HG02588 (cell line): ENCODE results near the gene NFKBIE.

Source experiments
- ATAC-seq: cut with Tn5 transposase; IDR thresholded peaks from one replicate; pipeline ENCODE4 v1.9.1; 2021; ENCODE audit warnings: mild to moderate bottlenecking, moderate library complexity; ENCODE audit not compliant: unreplicated experiment

NFKBIE gene

GRCh38 chr6:44298055-44298803 is 32.9 kb upstream of the NFKBIE start:
- no peak for ATAC-seq

DNA sequence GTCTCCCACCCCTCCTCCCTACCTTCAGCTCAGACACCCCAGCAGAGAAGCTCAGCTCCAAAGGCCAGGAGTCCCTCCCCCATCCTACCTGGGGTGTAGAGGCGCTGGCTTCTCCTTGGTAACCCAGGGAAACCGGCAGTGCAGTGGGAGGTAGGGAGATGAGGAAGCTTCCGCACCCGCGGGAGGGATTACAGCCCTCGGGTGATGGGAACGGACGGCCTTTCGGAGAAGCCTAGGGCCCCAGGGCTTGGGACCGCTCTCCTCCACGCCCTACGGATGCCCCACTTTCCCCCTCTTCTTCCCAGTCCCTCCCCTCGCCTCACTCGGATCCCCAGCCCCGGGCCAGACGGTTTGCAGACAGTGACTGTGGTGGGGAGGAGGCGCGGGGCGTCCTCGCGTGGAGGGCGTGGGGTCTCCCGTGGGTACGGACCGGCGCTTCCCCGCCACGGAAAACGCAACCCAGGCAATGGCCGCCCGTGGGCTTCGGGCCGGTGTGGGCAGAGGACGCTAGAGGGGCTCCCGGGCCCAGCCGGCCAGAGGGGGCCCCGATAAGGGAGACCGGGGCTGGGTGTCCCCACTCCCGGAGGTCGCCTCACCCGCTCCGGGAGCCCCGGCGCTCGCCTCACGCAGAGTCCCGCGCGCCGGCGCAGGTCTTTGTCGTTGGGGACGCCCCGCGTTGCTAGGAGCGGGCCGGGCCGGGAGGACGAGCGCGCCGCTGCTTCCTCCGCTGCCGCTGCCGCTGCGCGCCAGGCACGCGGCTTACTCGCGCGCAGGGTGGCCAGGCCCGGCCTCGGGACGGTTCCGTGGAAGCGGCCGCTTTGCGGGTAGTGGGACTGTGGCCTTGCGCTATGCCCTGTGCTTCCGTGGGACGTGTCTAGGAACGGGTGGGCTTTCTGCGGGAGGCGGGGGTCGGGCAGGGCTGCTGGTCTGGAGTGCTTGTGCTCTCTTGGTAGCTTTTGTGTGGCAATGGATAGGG is 32.0 kb upstream of the NFKBIE start:
- ATAC-seq: no peak

DNA sequence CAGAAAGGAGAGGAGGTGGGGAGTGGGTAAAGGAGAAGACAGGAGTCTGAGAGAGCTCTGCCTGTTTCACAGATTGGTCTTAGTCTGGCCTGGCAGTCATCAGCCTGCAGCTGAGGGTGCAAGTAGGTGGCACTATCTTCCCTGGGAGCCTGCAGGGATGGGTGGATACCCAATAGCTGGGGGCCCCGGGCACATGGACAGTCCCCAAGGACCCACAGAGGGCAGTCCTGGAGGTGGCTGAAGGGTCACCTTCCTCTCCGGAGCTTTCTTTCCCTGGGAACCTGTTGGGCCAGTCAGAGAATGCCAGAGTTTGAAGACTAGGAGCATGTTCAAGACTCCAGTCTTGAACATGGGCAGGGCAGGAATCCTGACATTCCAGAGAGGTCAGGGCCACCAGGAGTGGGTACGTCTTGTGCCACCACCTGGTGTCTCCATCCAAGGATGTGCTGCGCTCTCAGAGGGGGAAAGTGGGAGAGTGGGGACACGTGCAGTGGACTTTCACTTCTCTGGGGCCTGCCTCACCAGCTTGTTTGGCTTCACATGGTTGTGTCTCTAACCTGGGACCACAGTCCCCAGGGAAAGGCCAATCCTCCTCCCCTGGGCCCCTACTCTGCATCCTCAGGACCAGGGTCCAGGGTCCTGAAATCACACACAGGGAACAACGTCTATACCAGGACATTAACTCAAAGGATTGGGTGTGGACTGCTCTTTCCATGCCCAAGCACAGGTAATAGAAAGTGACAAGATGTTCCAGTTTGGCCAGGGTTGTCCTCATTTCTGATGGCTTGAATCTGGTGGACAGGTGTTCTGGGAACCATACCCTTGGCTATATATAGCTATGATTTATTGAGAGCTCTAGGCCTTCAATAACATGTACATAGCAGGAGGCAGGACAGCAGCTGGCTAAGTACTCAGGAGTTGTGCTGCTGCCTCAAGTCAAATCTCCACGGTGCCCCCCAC is 29.8 kb upstream of the NFKBIE start:
- no peak for ATAC-seq

GRCh38 chr6:44292661-44293365 is 27.5 kb upstream of the NFKBIE start:
- ATAC-seq: no peak

GRCh38 chr6:44291841-44292240 is 26.5 kb upstream of the NFKBIE start:
- no peak for ATAC-seq

GRCh38 chr6:44289726-44290260 is 24.4 kb upstream of the NFKBIE start:
- ATAC-seq: no peak

GRCh38 chr6:44286747-44287146 is 21.4 kb upstream of the NFKBIE start:
- ATAC-seq: no peak

DNA sequence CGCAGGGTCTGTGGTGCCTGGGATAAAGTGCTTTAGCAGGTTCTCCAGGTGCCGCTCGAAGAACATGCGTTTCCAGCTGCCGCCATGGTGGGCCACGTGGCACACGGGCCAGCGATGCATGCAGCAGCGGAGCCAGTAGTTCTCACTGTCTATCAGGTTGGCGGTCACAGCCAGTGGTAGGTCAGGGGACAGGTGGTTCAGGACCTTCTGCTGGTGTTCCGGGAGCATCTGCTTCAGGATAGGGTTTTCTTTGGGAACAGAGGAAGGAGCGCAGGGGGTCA is 20.9 kb upstream of the NFKBIE start:
- no peak for ATAC-seq

- no peak for ATAC-seq
These were observed 20.4 kb upstream of the NFKBIE start for GRCh38 chr6:44285552-44286284.

DNA sequence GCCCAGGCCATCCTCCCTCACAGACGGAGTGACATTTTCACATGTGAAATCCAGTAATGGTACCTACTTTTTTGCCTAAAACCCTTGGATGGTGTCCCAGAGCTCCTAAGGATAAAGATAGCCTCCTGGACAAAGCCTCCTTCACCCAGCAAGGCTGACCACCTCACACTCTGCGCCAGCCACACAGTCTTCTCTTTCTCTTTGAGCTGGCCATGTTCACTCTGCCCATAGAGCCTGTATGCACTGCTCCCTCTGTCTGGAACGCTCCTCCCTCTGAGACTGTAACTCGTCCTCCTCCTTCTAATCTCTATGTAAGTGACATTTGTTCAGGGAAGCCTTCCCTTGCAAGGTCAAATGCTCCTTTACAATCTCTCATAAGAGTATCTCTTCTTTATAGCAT is 19.5 kb upstream of the NFKBIE start:
- ATAC-seq: no peak

- ATAC-seq: no peak
These were observed 18.8 kb upstream of the NFKBIE start for GRCh38 chr6:44284121-44284520.

GRCh38 chr6:44278774-44279697 is 13.7 kb upstream of the NFKBIE start:
- no peak for ATAC-seq

DNA sequence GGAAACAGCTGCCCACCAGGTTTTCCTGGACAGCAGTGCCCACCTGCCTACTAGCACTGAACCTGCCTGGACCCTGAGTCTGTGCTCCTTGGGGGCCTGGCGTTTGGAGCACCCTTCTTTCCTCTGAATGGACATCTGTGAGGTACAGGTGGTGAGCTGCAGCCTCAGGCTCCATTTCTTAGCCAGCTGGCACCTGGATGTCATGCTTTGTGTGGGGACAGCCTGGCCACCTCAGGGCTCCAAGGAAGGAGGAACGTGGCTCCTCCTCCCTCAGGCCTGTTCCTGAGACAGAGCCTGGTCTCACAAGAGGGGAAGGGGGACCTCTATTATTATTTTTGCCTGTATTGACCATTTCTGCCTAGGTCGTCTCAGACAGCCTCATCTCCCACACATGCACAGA is 13.0 kb upstream of the NFKBIE start:
- ATAC-seq: no peak

- ATAC-seq: no peak
These were observed 12.4 kb upstream of the NFKBIE start for GRCh38 chr6:44277763-44278162.

DNA sequence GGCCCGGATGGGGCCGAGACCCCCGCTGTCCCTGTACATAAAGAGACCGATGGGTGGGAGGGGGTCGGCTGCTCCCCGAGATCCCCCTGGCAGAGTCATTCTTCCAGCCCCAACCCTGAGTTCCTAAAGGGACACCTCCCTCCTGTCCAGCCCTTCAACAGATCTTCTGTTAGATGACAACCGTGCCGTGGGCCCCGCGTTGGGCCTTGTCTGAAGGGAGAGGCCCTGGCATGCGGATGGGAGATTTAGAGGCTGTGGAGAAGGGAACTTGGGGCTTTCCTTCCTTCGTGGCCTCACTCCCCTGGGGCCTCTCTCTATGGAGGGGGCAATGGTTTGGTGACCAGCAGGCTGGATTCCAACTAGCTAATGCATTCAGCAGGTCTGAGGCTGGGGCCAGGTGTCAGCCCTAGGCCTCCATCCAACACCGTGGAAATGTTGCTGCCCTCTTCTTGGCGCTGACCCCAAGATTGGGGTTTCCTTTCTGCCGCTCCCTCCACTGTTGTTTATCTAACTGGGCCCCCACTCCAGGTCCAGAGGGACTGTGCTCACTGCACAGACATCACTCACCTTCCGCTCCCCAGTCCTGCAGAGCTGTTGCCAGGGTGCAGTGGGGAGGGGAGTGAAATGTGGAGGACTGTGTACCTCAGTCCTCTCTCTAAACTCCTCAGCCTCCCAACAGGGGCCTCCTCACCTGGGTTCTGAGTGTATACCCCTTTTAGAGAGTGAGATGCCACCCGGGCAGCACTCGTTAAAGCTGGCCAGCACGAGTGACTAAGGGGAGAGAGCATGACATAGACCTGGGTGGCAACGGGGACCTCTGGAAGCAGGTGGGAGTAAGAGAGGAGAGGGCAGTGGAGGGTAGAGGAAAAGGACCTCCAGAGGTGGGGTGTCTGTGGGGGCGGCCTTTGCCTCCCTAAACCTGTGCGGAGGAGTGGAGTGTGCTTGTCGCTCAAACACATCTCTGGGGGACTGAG is 11.6 kb upstream of the NFKBIE start:
- no peak for ATAC-seq

DNA sequence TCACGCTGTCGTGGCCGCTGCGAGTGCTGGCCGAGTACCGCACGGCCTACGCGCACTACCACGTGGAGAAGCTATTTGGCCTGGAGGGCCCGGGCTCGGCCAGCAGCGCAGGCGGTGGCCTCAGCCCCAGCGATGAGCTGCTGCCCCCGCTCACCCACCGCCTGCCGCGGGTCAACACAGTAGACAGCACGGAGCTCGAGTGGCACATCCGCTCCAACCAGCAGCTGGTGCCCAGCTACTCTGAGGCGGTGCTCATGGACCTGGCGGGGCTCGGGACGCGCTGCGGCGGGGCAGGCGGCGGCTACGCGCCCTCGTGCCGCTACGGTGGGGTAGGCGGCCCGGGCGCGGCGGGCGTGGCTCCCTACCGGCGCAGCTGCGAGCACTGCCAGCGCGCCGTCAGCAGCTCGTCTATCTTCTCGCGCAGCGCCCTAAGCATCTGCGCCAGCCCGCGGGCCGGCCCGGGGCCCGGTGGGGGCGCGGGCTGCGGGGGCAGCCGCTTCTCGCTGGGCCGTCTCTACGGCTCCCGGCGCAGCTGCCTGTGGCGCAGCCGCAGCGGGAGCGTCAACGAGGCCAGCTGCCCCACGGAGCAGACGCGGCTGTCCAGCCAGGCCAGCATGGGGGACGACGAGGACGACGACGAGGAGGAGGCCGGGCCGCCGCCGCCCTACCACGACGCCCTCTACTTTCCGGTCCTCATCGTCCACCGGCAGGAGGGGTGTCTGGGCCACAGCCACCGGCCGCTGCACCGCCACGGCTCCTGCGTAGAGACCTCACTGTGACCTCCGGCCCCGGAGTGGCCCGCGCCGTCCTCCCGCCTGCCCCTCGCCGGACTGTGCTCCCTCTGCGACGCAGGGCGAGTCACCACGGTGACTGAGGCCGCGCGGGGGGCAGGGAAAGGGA is 10.6 kb upstream of the NFKBIE start:
- no peak for ATAC-seq
